ENCODE results near the gene CPLANE2. TPM values are rescaled to one million over a fixed set of nuclear protein-coding genes. Genes with fewer than 3 reads are reported as not detected.
A peak's percentile ranks its signal among the peaks of the same experiment; 100 is the strongest.
"Not testable (repeated sequence)": the region's sequence is repeated elsewhere in the genome, so short reads cannot be mapped to it uniquely, and the experiment has no call there.

Gene CPLANE2
- total RNA-seq, 1 donor from 2014 or later, result 10.6 TPM

- no peak for DNase-seq (ENCODE audit: low spot score)
- intact Hi-C loops (cut with DNase I), result no loop called here
Observed at GRCh38 chr1:16235347-16235746, 1.6 kb downstream of the CPLANE2 start.

- intact Hi-C loops (cut with DNase I), result no loop called here
- DNase-seq (ENCODE audit: low spot score), result no peak
Observed at GRCh38 chr1:16233431-16233830, 3.6 kb downstream of the CPLANE2 start.

GRCh38 chr1:16232316-16232710 is 4.7 kb downstream of the CPLANE2 start:
- intact Hi-C loops (cut with DNase I), result no loop called here
- no peak for DNase-seq (ENCODE audit: low spot score)

- no peak for DNase-seq (ENCODE audit: low spot score)
- intact Hi-C loops (cut with DNase I), result no loop called here
Observed at GRCh38 chr1:16231331-16232315, 5.4 kb downstream of the CPLANE2 start.

GRCh38 chr1:16230744-16231143 is 6.2 kb downstream of the CPLANE2 start:
- intact Hi-C loops (cut with DNase I), result no loop called here
- DNase-seq (ENCODE audit: low spot score), result no peak

GRCh38 chr1:16229976-16230740 is 6.8 kb downstream of the CPLANE2 start:
- no peak for DNase-seq (ENCODE audit: low spot score)
- intact Hi-C loops (cut with DNase I), result no loop called here

- intact Hi-C loops (cut with DNase I), result no loop called here
- DNase-seq (ENCODE audit: low spot score), result no peak
Observed at GRCh38 chr1:16226490-16227179, 10.3 kb downstream of the CPLANE2 start.

GRCh38 chr1:16226129-16226489 is 10.9 kb downstream of the CPLANE2 start:
- DNase-seq (ENCODE audit: low spot score), result no peak
- intact Hi-C loops (cut with DNase I), result no loop called here

GRCh38 chr1:16224472-16224871 is 12.5 kb downstream of the CPLANE2 start:
- intact Hi-C loops (cut with DNase I), result no loop called here
- DNase-seq (ENCODE audit: low spot score), result no peak

GRCh38 chr1:16222716-16223115 is 14.3 kb downstream of the CPLANE2 start:
- DNase-seq (ENCODE audit: low spot score); intact Hi-C loops (cut with DNase I): not testable (repeated sequence)

- intact Hi-C loops (cut with DNase I), result no loop called here
Observed at GRCh38 chr1:16221499-16221898, 15.5 kb downstream of the CPLANE2 start.

GRCh38 chr1:16219968-16220500 is 16.9 kb downstream of the CPLANE2 start:
- no peak for DNase-seq (ENCODE audit: low spot score)
- intact Hi-C loops (cut with DNase I), result no loop called here

More at GRCh38 chr1:16221499-16221898, 15.5 kb downstream of the CPLANE2 start:
- DNase-seq (ENCODE audit: low spot score), result no peak

- intact Hi-C loops (cut with DNase I), result no loop called here
- DNase-seq (ENCODE audit: low spot score), result no peak
Observed at GRCh38 chr1:16218674-16219071, 18.3 kb downstream of the CPLANE2 start.

- no peak for DNase-seq (ENCODE audit: low spot score)
- intact Hi-C loops (cut with DNase I), result no loop called here
Observed at GRCh38 chr1:16218014-16218673, 18.8 kb downstream of the CPLANE2 start.

- intact Hi-C loops (cut with DNase I), result no loop called here
- DNase-seq (ENCODE audit: low spot score), result peak; percentile 99
Observed at GRCh38 chr1:16217061-16217785, 19.8 kb downstream of the CPLANE2 start.

GRCh38 chr1:16215882-16216753 is 20.9 kb downstream of the CPLANE2 start:
- peak; percentile 86 for DNase-seq (ENCODE audit: low spot score)
- intact Hi-C loops (cut with DNase I), result no loop called here

- not testable (repeated sequence) for DNase-seq (ENCODE audit: low spot score)
Observed at GRCh38 chr1:16215240-16215639, 21.7 kb downstream of the CPLANE2 start.

GRCh38 chr1:16213544-16213943 is 23.4 kb downstream of the CPLANE2 start:
- DNase-seq (ENCODE audit: low spot score); intact Hi-C loops (cut with DNase I): not testable (repeated sequence)

More at GRCh38 chr1:16215240-16215639, 21.7 kb downstream of the CPLANE2 start:
- intact Hi-C loops (cut with DNase I), result not testable (repeated sequence)

All from cardiac septum (tissue), 1 donor.